ENCODE measurements around the gene TBRG4.

Gene TBRG4

DNA sequence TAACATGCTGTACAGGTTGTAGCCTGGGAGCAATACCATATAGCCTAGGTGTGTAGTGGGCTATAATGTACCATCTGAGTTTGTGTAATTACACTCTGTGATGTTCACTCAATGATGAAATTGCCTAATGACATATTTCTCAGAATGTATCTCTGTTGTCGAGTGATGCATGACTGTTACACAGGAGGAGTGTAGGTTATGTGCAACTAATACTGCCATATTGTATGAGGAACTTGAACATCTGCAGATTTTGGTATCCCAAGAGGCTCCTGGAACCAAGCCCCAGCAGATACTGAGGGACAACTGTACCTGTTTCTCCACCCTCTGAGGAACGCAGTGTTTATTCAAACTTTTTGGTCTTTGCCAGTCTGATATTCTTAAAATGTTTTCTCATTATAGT is 61.3 kb downstream of the TBRG4 start:
- DNase-seq = no peak
